ENCODE results near the gene STK32A.

Gene STK32A

DNA sequence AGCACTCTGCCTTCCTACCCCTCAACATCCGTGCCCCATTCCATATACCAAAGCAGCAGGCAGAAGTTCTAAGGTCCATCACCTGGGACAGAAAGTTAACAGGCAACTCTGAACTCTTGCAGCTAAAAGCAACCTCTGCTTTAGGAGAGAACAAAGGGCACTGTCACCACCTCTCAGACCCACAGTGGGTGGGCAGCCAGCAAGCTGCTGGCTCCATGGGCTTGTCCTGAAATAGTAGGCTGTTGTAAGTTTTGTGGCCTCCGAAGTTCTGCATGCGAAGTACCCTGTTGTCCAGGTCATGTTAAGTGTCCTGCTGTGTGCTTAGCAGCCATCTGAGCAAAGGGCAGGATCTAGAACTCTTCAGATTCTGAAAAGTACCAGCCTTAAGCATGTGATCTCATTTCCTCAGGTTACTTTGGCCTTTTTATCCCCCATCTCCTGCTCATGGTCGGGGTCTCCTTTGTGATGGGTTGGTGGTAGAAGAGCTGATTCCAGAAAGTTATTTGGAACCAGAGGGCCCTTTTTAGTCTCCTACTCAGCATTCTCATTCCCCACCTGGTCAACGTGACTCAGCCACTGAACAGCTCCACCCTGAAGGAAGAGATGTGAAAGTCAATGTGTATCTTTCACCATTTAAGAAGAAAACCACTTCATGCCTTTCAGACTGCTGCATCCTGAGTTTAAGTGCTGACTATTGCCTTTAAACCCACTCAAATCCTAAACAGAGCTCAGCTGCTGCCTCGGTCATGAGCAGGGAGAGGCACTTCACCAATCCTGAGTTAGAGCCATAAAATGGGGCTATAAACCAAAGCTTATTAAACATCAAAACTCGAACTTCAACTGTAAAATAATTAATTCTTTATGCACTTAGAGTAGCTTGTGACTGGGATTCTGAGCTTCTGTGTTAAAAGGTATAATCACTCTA lies 153.6 kb downstream of the STK32A start:
- no peak overlapping the region for H3K27ac ChIP-seq (replicated peaks)
- no peak overlapping the region for H3K4me3 ChIP-seq (replicated peaks; ENCODE audit: insufficient read depth, low read length)
- DNase-seq (ENCODE audit: low read depth in 1 of 2, low spot score in 1 of 2), result no peak
- H3K27me3 ChIP-seq (ENCODE audit: insufficient read depth, poor library complexity, severe bottlenecking), result no peaks in the 10 kb centered on the region
- TF ChIP-seq GABPA (IDR thresholded peaks at IDR 0.05; ENCODE audit: low read depth) (no peak), SPI1 (IDR thresholded peaks at IDR 0.05; ENCODE audit: borderline replicate concordance, low read depth) (no peak), POLR2AphosphoS5 (IDR thresholded peaks at IDR 0.05; ENCODE audit: low read depth) (no peak)
- TF ChIP-seq, protein P1, sequence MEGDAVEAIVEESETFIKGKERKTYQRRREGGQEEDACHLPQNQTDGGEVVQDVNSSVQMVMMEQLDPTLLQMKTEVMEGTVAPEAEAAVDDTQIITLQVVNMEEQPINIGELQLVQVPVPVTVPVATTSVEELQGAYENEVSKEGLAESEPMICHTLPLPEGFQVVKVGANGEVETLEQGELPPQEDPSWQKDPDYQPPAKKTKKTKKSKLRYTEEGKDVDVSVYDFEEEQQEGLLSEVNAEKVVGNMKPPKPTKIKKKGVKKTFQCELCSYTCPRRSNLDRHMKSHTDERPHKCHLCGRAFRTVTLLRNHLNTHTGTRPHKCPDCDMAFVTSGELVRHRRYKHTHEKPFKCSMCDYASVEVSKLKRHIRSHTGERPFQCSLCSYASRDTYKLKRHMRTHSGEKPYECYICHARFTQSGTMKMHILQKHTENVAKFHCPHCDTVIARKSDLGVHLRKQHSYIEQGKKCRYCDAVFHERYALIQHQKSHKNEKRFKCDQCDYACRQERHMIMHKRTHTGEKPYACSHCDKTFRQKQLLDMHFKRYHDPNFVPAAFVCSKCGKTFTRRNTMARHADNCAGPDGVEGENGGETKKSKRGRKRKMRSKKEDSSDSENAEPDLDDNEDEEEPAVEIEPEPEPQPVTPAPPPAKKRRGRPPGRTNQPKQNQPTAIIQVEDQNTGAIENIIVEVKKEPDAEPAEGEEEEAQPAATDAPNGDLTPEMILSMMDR (IDR thresholded peaks at IDR 0.05; ENCODE audit: insufficient read depth, low read length), result no peak
- TF ChIP-seq, protein P2, sequence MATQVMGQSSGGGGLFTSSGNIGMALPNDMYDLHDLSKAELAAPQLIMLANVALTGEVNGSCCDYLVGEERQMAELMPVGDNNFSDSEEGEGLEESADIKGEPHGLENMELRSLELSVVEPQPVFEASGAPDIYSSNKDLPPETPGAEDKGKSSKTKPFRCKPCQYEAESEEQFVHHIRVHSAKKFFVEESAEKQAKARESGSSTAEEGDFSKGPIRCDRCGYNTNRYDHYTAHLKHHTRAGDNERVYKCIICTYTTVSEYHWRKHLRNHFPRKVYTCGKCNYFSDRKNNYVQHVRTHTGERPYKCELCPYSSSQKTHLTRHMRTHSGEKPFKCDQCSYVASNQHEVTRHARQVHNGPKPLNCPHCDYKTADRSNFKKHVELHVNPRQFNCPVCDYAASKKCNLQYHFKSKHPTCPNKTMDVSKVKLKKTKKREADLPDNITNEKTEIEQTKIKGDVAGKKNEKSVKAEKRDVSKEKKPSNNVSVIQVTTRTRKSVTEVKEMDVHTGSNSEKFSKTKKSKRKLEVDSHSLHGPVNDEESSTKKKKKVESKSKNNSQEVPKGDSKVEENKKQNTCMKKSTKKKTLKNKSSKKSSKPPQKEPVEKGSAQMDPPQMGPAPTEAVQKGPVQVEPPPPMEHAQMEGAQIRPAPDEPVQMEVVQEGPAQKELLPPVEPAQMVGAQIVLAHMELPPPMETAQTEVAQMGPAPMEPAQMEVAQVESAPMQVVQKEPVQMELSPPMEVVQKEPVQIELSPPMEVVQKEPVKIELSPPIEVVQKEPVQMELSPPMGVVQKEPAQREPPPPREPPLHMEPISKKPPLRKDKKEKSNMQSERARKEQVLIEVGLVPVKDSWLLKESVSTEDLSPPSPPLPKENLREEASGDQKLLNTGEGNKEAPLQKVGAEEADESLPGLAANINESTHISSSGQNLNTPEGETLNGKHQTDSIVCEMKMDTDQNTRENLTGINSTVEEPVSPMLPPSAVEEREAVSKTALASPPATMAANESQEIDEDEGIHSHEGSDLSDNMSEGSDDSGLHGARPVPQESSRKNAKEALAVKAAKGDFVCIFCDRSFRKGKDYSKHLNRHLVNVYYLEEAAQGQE (IDR thresholded peaks at IDR 0.05; ENCODE audit: insufficient replicate concordance, low read depth), result no peak

DNA sequence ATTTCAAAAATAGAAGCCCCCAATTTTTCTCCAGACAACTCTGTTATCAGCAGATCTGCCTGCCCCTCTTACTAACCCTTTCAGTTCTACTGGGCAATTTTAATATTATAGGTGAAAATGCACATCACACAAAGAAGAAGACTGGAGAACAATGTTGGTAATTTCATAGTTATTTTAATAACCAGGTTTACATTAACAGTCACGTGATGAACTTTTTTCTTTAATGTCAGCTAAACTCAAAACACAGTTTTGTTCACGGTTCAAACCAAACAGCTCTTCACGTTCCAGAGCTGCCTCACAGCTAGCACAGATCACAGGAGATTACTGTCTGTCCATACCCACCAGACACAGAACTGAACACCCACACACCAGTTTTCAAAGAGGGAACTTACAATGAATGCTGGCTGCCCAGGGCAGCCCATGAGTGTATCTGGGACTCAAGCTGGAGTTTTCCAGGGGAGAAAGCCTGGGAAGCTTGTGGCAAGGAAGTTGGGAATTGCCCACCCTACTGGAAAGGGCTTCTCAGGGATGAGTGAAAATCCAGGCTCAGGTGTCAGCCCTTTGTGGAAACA lies 155.9 kb downstream of the STK32A start:
- H3K4me3 ChIP-seq (replicated peaks; ENCODE audit: insufficient read depth, low read length), result no peak overlapping the region
- H3K27ac ChIP-seq (replicated peaks), result no peak overlapping the region
- no peak for TF ChIP-seq SPI1 (IDR thresholded peaks at IDR 0.05; ENCODE audit: borderline replicate concordance, low read depth)
- TF ChIP-seq, protein P2 (IDR thresholded peaks at IDR 0.05; ENCODE audit: insufficient replicate concordance, low read depth), result no peak
- TF ChIP-seq, protein P1 (IDR thresholded peaks at IDR 0.05; ENCODE audit: insufficient read depth, low read length), result no peak
- TF ChIP-seq POLR2AphosphoS5 (IDR thresholded peaks at IDR 0.05; ENCODE audit: low read depth), result no peak
- no peak for TF ChIP-seq GABPA (IDR thresholded peaks at IDR 0.05; ENCODE audit: low read depth)
- no peaks in the 10 kb centered on the region for H3K27me3 ChIP-seq (ENCODE audit: insufficient read depth, poor library complexity, severe bottlenecking)
- no peak for DNase-seq (ENCODE audit: low read depth in 1 of 2, low spot score in 1 of 2)

DNA sequence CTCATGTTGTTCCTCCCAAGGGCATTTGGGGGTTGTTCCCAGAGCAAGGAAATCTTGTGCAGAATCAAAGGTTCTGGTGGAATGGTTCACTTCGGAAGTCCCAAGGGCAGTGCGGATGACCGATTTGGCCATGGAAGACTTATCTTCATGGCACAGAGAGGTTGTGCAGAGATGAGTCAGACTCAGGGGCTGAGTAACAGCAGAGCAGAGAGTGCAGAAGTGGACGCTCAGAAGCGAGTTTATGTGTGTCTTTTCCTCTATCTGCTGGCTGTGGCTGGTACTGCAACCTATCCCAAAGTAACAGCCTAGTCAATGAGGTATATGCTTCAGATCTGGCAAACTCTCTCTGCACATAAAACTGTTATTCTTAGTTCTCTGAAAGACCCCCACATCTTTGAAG lies 157.0 kb downstream of the STK32A start:
- Histone ChIP-seq H3K4me3 (replicated peaks; ENCODE audit: insufficient read depth, low read length) (no peak overlapping the region), H3K27ac (replicated peaks) (no peak overlapping the region), H3K27me3 (ENCODE audit: insufficient read depth, poor library complexity, severe bottlenecking) (no peaks in the 10 kb centered on the region)
- peak in 1 of 2 experiments; percentile 48 for DNase-seq (ENCODE audit: low read depth in 1 of 2, low spot score in 1 of 2)
- TF ChIP-seq POLR2AphosphoS5 (IDR thresholded peaks at IDR 0.05; ENCODE audit: low read depth), result no peak
- TF ChIP-seq, protein P1 (IDR thresholded peaks at IDR 0.05; ENCODE audit: insufficient read depth, low read length), result peak; percentile 62
